ENCODE data around the gene RFX2. TPM values are rescaled to one million over a fixed set of nuclear protein-coding genes. Genes with fewer than 3 reads are reported as not detected.
"Not testable (repeated sequence)": the region's sequence is repeated elsewhere in the genome, so short reads cannot be mapped to it uniquely, and the experiment has no call there.

RFX2 gene
- total RNA-seq, 1 donor from 2014 or later, result 20.9 TPM

GRCh38 chr19:6115992-6116391 is 5.7 kb upstream of the RFX2 start:
- Histone ChIP-seq H3K4me1 (peaks cover 20% of the 10 kb centered on the region), H3K27ac (no peak overlapping the region), H3K9me3 (no peaks in the 10 kb centered on the region), H3K27me3 (ENCODE audit: low read depth) (no peaks in the 10 kb centered on the region), H3K36me3 (no peaks in the 10 kb centered on the region), H3K4me3 (no peak overlapping the region)
- TF ChIP-seq, protein P1, sequence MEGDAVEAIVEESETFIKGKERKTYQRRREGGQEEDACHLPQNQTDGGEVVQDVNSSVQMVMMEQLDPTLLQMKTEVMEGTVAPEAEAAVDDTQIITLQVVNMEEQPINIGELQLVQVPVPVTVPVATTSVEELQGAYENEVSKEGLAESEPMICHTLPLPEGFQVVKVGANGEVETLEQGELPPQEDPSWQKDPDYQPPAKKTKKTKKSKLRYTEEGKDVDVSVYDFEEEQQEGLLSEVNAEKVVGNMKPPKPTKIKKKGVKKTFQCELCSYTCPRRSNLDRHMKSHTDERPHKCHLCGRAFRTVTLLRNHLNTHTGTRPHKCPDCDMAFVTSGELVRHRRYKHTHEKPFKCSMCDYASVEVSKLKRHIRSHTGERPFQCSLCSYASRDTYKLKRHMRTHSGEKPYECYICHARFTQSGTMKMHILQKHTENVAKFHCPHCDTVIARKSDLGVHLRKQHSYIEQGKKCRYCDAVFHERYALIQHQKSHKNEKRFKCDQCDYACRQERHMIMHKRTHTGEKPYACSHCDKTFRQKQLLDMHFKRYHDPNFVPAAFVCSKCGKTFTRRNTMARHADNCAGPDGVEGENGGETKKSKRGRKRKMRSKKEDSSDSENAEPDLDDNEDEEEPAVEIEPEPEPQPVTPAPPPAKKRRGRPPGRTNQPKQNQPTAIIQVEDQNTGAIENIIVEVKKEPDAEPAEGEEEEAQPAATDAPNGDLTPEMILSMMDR (IDR thresholded peaks at IDR 0.05), result no peak
- intact Hi-C loops (cut with DNase I), result no loop called here
- ATAC-seq, result no peak
- DNase-seq, result no peak

- Histone ChIP-seq H3K4me1 (peaks cover 25% of the 10 kb centered on the region), H3K4me3 (no peak overlapping the region), H3K27ac (no peak overlapping the region), H3K36me3 (no peaks in the 10 kb centered on the region), H3K9me3 (no peaks in the 10 kb centered on the region), H3K27me3 (ENCODE audit: low read depth) (no peaks in the 10 kb centered on the region)
- TF ChIP-seq, protein P1 (IDR thresholded peaks at IDR 0.05), result no peak
- intact Hi-C loops (cut with DNase I), result no loop called here
- DNase-seq (no peak), ATAC-seq (no peak)
Measured at GRCh38 chr19:6113616-6114188, 3.4 kb upstream of the RFX2 start.

DNA sequence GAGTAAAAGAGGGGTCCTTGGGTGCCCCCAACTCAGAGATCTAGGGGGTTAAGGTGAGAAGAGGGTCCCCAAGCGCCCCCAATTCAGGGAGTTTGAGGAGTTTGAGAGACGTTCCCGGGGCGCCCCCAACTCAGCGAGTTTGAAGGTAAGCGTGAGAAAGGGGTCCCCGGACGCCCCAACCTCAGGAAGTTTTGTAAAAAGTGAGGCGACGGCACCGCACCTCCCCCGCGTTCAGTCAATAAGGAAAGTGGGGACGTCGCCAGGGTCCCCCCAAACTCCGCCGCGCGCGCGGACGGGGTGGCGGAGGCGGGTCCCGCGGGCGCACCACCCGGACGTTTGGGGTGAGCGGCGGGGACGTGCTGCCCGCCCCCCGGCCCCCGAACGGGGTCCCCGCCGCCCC is 353 bp downstream of the RFX2 start:
- no peaks in the 10 kb centered on the region for H3K9me3 ChIP-seq
- peaks cover 22% of the 10 kb centered on the region for H3K4me1 ChIP-seq
- H3K27me3 ChIP-seq (ENCODE audit: low read depth), result no peaks in the 10 kb centered on the region
- no peaks in the 10 kb centered on the region for H3K36me3 ChIP-seq
- DNase-seq (no peak), ATAC-seq (no peak)
- peak overlapping the region; percentile 89 for H3K27ac ChIP-seq
- intact Hi-C loops (cut with DNase I), result no loop called here
- peak overlapping the region; percentile 62 for H3K4me3 ChIP-seq
- TF ChIP-seq, protein P1 (IDR thresholded peaks at IDR 0.05), result no peak

GRCh38 chr19:6108721-6109633 is 1.3 kb downstream of the RFX2 start:
- Histone ChIP-seq H3K36me3 (no peaks in the 10 kb centered on the region), H3K4me3 (peak overlapping the region; percentile 62), H3K27me3 (ENCODE audit: low read depth) (no peaks in the 10 kb centered on the region), H3K27ac (peak overlapping the region; percentile 89), H3K9me3 (no peaks in the 10 kb centered on the region), H3K4me1 (peaks cover 29% of the 10 kb centered on the region)
- ATAC-seq (peak; percentile 44 to 47), DNase-seq (peak; percentile 74)
- TF ChIP-seq, protein P1 (IDR thresholded peaks at IDR 0.05), result no peak
- intact Hi-C loops (cut with DNase I), result no loop called here

- DNase-seq, result not testable (repeated sequence)
Measured at GRCh38 chr19:6106643-6107294, 3.5 kb downstream of the RFX2 start.

More at GRCh38 chr19:6106643-6107294, 3.5 kb downstream of the RFX2 start:
- ATAC-seq; H3K9me3 ChIP-seq; H3K36me3 ChIP-seq; H3K27me3 ChIP-seq (ENCODE audit: low read depth); H3K4me3 ChIP-seq; intact Hi-C loops (cut with DNase I): not testable (repeated sequence)
- Histone ChIP-seq H3K27ac (peak overlapping the region; percentile 89), H3K4me1 (peaks cover 50% of the 10 kb centered on the region)

Data from lower lobe of right lung (tissue), 2 donors.